Dendritic cell treated with granulocyte-macrophage colony-stimulating factor and Interleukin-4, amounts not matched to agents 40 ng/mL and 50 ng/mL, for 4 days (primary cell): ENCODE data around the gene PTGDR.
A peak's percentile ranks its signal among the peaks of the same experiment; 100 is the strongest.

Source experiments
- H3K27ac Mint-ChIP-seq: one replicate; pipeline ENCODE4 v1.8.0; 2022; ENCODE audit warnings: mild to moderate bottlenecking, mixed read lengths
- H3K27me3 Mint-ChIP-seq: one replicate; pipeline ENCODE4 v1.8.0; 2022; ENCODE audit warnings: mild to moderate bottlenecking, mixed read lengths
- H3K36me3 Mint-ChIP-seq: one replicate; pipeline ENCODE4 v1.8.0; 2022; ENCODE audit warnings: low read depth, mixed read lengths
- H3K4me1 Mint-ChIP-seq: one replicate; pipeline ENCODE4 v1.8.0; 2022; ENCODE audit warnings: low read depth, mixed read lengths
- H3K4me3 Mint-ChIP-seq: one replicate; pipeline ENCODE4 v1.8.0; 2022; ENCODE audit warnings: mild to moderate bottlenecking, moderate library complexity, mixed read lengths
- H3K9me3 Mint-ChIP-seq: one replicate; pipeline ENCODE4 v1.8.0; 2022; ENCODE audit warnings: mixed read lengths
- intact Hi-C: fragments of 100-400 bp; cut with micrococcal nuclease; formaldehyde crosslinking; loops from one replicate; pipeline ENCODE4 v1.15.0; 2022

Gene PTGDR

DNA sequence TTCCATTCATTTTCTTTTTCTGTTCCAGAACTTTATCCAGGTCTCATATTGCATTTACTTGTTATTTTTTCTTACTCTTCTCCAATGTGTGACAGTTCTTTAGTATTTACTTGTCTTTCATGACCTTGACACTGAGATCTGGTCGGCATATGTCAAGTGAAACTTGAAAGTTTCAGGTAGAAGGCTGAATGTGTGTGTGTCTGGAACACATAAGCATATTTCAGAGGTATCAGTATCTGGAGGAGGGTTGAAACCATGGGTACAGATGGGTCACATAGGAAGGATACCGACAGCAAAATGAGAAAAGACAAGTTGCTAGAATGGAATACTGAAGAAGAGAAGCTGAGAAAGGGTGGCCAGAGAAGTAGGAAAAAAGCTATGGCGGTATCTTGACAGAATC lies 22.5 kb upstream of the PTGDR start:
- H3K36me3 Mint-ChIP-seq = no peaks in the 10 kb centered on the region
- H3K4me1 Mint-ChIP-seq = no peaks in the 10 kb centered on the region
- no peak overlapping the region for H3K27ac Mint-ChIP-seq
- no peaks in the 10 kb centered on the region for H3K27me3 Mint-ChIP-seq
- intact Hi-C loops = no loop called here
- no peak overlapping the region for H3K4me3 Mint-ChIP-seq
- H3K9me3 Mint-ChIP-seq = no peaks in the 10 kb centered on the region

DNA sequence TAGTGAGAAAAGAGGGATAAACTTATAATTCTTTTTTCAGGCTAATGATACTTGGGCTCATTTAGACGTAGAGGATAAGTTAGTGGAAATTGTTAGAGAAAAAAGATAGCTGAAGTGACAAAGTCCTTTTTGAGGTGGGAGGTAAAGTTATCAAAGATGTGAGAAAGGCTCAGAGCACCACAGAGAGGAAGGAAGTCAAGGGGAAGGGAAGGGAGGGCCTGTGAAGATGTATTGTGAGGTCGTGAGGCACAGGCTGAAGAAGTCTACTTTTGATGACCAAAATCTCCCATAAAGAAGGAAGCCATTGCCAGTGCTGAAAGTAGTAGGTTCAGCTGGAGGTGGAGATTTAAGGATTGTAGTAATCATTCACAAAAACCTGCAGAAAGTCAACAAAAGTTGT lies 19.4 kb upstream of the PTGDR start:
- H3K4me1 Mint-ChIP-seq = no peaks in the 10 kb centered on the region
- no peak overlapping the region for H3K27ac Mint-ChIP-seq
- no peaks in the 10 kb centered on the region for H3K9me3 Mint-ChIP-seq
- no peaks in the 10 kb centered on the region for H3K36me3 Mint-ChIP-seq
- intact Hi-C loops = no loop called here
- H3K27me3 Mint-ChIP-seq = no peaks in the 10 kb centered on the region
- no peak overlapping the region for H3K4me3 Mint-ChIP-seq

GRCh38 chr14:52251724-52252123 lies 15.8 kb upstream of the PTGDR start:
- no peaks in the 10 kb centered on the region for H3K9me3 Mint-ChIP-seq

DNA sequence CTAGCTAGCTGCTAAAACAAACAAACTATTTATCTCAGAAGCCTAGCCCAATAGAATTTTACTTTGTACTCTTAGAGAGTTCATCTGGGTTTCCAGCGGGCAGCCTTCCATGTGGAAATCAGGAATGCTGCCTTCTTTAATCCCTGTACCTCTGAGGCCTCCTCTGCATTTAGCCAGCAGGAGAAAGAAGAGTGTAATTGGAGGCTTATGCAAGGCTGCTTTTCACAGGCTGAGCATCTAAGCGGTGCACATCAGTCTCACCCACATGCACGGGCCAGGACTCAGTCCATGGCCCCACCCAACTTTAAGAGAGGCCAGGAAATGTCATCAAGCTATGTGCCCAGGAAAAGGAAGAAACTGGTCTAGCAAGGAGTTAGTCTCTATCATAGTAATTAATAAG lies 14.0 kb upstream of the PTGDR start:
- intact Hi-C loops = no loop called here
- no peaks in the 10 kb centered on the region for H3K4me1 Mint-ChIP-seq
- no peak overlapping the region for H3K4me3 Mint-ChIP-seq
- H3K27ac Mint-ChIP-seq = no peak overlapping the region
- peaks cover 4% of the 10 kb centered on the region for H3K27me3 Mint-ChIP-seq
- no peaks in the 10 kb centered on the region for H3K9me3 Mint-ChIP-seq
- no peaks in the 10 kb centered on the region for H3K36me3 Mint-ChIP-seq

More at GRCh38 chr14:52251724-52252123, 15.8 kb upstream of the PTGDR start:
- Mint-ChIP-seq H3K27me3 (peaks cover 4% of the 10 kb centered on the region), H3K4me3 (no peak overlapping the region), H3K4me1 (no peaks in the 10 kb centered on the region), H3K36me3 (no peaks in the 10 kb centered on the region), H3K27ac (no peak overlapping the region)
- intact Hi-C loops = no loop called here

GRCh38 chr14:52254086-52254485 lies 13.4 kb upstream of the PTGDR start:
- no peak overlapping the region for H3K4me3 Mint-ChIP-seq
- H3K9me3 Mint-ChIP-seq = no peaks in the 10 kb centered on the region

DNA sequence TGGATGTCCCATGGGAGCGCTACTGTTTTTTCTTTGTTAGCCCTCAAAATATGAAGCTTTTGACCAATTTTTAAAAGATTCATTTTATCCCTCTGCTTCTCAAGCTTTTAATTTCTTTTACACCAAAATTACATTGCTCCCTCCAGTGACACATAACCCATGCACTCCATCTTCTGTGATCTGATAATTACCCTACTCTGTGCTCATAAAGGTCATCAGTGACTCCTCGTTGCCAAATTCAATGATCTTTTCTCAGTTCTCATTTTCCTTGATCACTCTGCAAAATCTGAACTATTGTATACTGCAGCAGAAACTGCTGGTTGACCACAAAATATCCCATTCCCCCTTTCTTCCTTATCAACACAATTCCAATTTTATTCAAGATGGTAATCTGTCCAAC lies 8.7 kb upstream of the PTGDR start:
- H3K4me3 Mint-ChIP-seq = no peak overlapping the region
- peaks cover 7% of the 10 kb centered on the region for H3K4me1 Mint-ChIP-seq
- no peaks in the 10 kb centered on the region for H3K9me3 Mint-ChIP-seq
- no peak overlapping the region for H3K27ac Mint-ChIP-seq
- H3K27me3 Mint-ChIP-seq = peaks cover 37% of the 10 kb centered on the region
- intact Hi-C loops = no loop called here
- no peaks in the 10 kb centered on the region for H3K36me3 Mint-ChIP-seq

More at GRCh38 chr14:52254086-52254485, 13.4 kb upstream of the PTGDR start:
- Mint-ChIP-seq H3K27me3 (peaks cover 9% of the 10 kb centered on the region), H3K27ac (no peak overlapping the region), H3K36me3 (no peaks in the 10 kb centered on the region), H3K4me1 (peaks cover 5% of the 10 kb centered on the region)
- intact Hi-C loops = no loop called here

DNA sequence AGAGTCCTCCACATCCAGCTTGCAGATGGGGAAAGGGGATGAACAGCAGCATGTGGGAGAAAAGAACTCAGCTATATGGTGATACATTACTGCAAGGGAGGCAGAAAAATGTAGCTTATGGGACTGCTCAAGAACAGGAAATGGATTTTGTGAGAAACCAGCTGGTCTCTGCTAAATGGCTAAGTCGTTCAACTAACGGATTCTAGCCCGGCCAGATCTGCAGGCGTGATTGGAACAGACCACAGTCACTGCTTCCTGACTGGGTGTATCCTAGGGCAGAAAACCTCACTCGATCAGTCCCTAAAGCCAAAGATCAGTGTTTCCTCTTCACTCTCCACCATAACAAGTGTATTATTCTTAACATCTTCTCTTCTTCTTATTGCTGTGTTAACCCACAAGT lies 8.1 kb upstream of the PTGDR start:
- H3K36me3 Mint-ChIP-seq = no peaks in the 10 kb centered on the region
- H3K4me1 Mint-ChIP-seq = peaks cover 7% of the 10 kb centered on the region
- no peak overlapping the region for H3K4me3 Mint-ChIP-seq
- no peaks in the 10 kb centered on the region for H3K9me3 Mint-ChIP-seq
- peaks cover 43% of the 10 kb centered on the region for H3K27me3 Mint-ChIP-seq
- H3K27ac Mint-ChIP-seq = no peak overlapping the region
- intact Hi-C loops = no loop called here

GRCh38 chr14:52262600-52262999 lies 4.9 kb upstream of the PTGDR start:
- intact Hi-C loops = no loop called here
- Mint-ChIP-seq H3K36me3 (no peaks in the 10 kb centered on the region), H3K27ac (no peak overlapping the region), H3K9me3 (no peaks in the 10 kb centered on the region), H3K27me3 (peaks cover 63% of the 10 kb centered on the region), H3K4me3 (no peak overlapping the region), H3K4me1 (peaks cover 34% of the 10 kb centered on the region)

DNA sequence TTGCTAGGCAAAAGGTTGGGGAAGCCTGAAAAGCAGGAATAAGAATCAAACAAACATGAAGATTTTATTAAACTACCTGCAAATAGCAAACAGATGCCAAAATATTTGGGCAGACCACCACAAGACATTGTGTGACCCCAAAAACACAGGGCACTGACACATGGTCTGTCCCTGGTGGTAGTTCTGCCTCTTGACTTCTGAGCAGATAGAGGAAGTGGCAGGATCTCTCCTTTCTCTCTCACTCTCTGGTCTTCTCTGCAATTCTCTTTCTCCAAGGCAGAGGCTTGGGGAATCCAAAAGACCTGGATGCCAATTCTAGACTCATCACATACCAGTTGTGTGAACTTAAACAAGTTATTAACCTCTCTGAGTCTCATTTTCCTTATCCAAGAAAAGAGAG lies 4.3 kb upstream of the PTGDR start:
- Mint-ChIP-seq H3K9me3 (no peaks in the 10 kb centered on the region), H3K4me1 (peaks cover 40% of the 10 kb centered on the region), H3K4me3 (no peak overlapping the region), H3K36me3 (no peaks in the 10 kb centered on the region), H3K27ac (no peak overlapping the region), H3K27me3 (peaks cover 69% of the 10 kb centered on the region)
- intact Hi-C loops = no loop called here

GRCh38 chr14:52265253-52265652 lies 2.2 kb upstream of the PTGDR start:
- intact Hi-C loops = no loop called here
- Mint-ChIP-seq H3K4me1 (peaks cover 43% of the 10 kb centered on the region), H3K4me3 (no peak overlapping the region), H3K27me3 (peaks cover 73% of the 10 kb centered on the region), H3K9me3 (no peaks in the 10 kb centered on the region), H3K27ac (no peak overlapping the region), H3K36me3 (no peaks in the 10 kb centered on the region)

GRCh38 chr14:52266179-52266578 lies 1.3 kb upstream of the PTGDR start:
- H3K27ac Mint-ChIP-seq = no peak overlapping the region
- intact Hi-C loops = no loop called here
- H3K9me3 Mint-ChIP-seq = no peaks in the 10 kb centered on the region

DNA sequence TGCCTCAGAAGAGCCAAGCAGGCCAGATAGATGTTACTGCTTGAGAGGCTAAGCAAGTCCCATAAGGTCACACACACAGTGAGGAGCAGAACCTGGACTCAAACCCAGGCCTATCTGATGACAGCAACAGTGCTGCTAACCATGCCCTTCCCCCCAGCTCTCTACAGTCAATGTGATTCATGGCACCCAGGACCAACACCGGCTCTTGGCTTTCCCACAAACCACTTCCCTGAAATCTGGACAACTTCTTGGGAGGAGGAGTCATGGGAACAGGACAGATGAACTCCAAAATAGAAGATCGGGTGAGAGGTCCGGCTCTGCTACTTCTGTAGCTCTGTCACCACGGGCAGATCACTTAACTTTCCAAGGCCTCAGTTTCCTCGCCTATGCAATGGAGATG lies 716 bp upstream of the PTGDR start:
- H3K27ac Mint-ChIP-seq = no peak overlapping the region
- no peaks in the 10 kb centered on the region for H3K9me3 Mint-ChIP-seq
- H3K4me1 Mint-ChIP-seq = peaks cover 43% of the 10 kb centered on the region
- no peaks in the 10 kb centered on the region for H3K36me3 Mint-ChIP-seq
- no peak overlapping the region for H3K4me3 Mint-ChIP-seq
- peaks cover 72% of the 10 kb centered on the region for H3K27me3 Mint-ChIP-seq
- intact Hi-C loops = no loop called here

More at GRCh38 chr14:52266179-52266578, 1.3 kb upstream of the PTGDR start:
- Mint-ChIP-seq H3K4me3 (no peak overlapping the region), H3K36me3 (no peaks in the 10 kb centered on the region), H3K27me3 (peaks cover 70% of the 10 kb centered on the region), H3K4me1 (peaks cover 43% of the 10 kb centered on the region)

DNA sequence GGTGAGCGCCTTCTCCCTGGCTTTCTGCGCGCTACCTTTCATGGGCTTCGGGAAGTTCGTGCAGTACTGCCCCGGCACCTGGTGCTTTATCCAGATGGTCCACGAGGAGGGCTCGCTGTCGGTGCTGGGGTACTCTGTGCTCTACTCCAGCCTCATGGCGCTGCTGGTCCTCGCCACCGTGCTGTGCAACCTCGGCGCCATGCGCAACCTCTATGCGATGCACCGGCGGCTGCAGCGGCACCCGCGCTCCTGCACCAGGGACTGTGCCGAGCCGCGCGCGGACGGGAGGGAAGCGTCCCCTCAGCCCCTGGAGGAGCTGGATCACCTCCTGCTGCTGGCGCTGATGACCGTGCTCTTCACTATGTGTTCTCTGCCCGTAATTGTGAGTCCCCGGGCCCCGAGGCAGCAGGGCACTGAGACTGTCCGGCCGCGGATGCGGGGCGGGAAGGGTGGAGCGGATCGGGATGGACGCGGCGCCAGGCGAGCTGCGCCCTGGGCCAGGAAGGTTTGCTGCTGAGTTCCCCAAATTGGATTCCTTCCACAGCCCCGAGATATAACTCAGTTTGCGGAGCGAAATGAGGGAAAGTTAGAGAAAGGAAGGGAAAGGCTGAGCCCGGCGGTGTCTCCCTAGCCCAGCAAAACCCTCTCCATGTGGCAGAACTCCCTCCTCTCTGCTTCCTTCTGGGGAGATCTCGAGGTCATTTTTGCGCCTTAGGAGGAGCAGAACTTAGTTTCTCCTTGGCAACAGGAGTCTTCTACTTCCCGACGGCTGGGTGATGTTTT lies 972 bp downstream of the PTGDR start:
- Mint-ChIP-seq H3K27me3 (peaks cover 73% of the 10 kb centered on the region), H3K4me3 (peak overlapping the region; percentile 20), H3K4me1 (peaks cover 43% of the 10 kb centered on the region), H3K27ac (no peak overlapping the region), H3K36me3 (no peaks in the 10 kb centered on the region), H3K9me3 (no peaks in the 10 kb centered on the region)
- intact Hi-C loops = no loop called here

GRCh38 chr14:52269100-52269499 lies 1.6 kb downstream of the PTGDR start:
- Mint-ChIP-seq H3K36me3 (no peaks in the 10 kb centered on the region), H3K4me1 (peaks cover 43% of the 10 kb centered on the region), H3K4me3 (no peak overlapping the region), H3K27me3 (peaks cover 69% of the 10 kb centered on the region), H3K9me3 (no peaks in the 10 kb centered on the region), H3K27ac (no peak overlapping the region)
- intact Hi-C loops = no loop called here

- Mint-ChIP-seq H3K4me1 (peaks cover 42% of the 10 kb centered on the region), H3K36me3 (no peaks in the 10 kb centered on the region), H3K27me3 (peaks cover 65% of the 10 kb centered on the region), H3K27ac (no peak overlapping the region), H3K9me3 (no peaks in the 10 kb centered on the region), H3K4me3 (no peak overlapping the region)
- intact Hi-C loops = loop anchor here (10.0 kb wide), 1 partner anchor 275 kb away; no protein-coding TSS in a partner anchor
Measured at GRCh38 chr14:52269982-52270381, 2.5 kb downstream of the PTGDR start.
